ENCODE measurements around the gene NQO1. TPM values are rescaled to one million over a fixed set of nuclear protein-coding genes. Genes with fewer than 3 reads are reported as not detected.

The NQO1 gene
- total RNA-seq, 3 donors from 2014 or later = 116 to 188 (median 133) TPM

DNA sequence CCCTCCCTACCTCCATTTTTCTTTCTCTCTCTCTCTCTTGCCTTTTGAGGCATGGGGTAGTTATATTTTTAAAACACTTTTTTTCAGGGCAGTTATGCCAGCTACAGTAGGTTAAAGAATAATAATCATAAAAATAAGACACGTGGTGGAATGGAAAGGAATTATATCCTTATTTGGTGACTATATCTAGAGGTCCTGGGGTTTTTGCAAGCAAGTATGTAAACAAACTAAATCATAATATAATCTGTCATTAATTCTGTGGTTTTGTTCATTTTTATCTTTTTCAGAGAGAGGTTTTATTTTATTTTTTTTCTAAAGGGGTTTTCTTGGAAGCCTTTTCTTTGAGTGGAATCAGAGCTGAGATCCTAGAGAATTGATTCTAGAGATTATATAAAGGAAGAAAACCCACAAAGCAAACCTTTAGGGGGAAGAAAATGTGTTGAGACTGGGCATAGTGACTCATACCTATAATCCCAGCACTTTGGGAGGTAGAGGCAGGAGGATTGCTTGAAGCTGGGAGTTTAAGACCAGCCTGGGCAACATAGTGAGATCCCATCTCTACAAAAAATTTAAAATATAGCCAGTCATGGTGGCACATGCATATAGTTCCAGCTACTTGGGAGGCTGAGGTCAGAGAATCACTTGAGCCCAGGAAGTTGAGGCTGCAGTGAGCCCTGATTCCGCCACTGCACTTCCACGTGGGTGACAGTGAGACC, 53.2 kb downstream of the NQO1 start:
- Histone ChIP-seq H3K27me3 (no peaks in the 10 kb centered on the region), H3K9me3 (no peaks in the 10 kb centered on the region), H3K4me3 (no peak overlapping the region), H3K27ac (no peak overlapping the region), H3K36me3 (no peaks in the 10 kb centered on the region), H3K4me1 (no peaks in the 10 kb centered on the region)
- TF ChIP-seq, protein P1, sequence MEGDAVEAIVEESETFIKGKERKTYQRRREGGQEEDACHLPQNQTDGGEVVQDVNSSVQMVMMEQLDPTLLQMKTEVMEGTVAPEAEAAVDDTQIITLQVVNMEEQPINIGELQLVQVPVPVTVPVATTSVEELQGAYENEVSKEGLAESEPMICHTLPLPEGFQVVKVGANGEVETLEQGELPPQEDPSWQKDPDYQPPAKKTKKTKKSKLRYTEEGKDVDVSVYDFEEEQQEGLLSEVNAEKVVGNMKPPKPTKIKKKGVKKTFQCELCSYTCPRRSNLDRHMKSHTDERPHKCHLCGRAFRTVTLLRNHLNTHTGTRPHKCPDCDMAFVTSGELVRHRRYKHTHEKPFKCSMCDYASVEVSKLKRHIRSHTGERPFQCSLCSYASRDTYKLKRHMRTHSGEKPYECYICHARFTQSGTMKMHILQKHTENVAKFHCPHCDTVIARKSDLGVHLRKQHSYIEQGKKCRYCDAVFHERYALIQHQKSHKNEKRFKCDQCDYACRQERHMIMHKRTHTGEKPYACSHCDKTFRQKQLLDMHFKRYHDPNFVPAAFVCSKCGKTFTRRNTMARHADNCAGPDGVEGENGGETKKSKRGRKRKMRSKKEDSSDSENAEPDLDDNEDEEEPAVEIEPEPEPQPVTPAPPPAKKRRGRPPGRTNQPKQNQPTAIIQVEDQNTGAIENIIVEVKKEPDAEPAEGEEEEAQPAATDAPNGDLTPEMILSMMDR (IDR thresholded peaks at IDR 0.05) = no peak
- TF ChIP-seq POLR2AphosphoS5 (IDR thresholded peaks at IDR 0.05) = no peak
- TF ChIP-seq POLR2A (IDR thresholded peaks at IDR 0.05) = no peak
- intact Hi-C loops (cut with DNase I; ENCODE audit: low total_unique reads) = no loop called here
- no peak for DNase-seq (ENCODE audit: low spot score in 2 of 2)

DNA sequence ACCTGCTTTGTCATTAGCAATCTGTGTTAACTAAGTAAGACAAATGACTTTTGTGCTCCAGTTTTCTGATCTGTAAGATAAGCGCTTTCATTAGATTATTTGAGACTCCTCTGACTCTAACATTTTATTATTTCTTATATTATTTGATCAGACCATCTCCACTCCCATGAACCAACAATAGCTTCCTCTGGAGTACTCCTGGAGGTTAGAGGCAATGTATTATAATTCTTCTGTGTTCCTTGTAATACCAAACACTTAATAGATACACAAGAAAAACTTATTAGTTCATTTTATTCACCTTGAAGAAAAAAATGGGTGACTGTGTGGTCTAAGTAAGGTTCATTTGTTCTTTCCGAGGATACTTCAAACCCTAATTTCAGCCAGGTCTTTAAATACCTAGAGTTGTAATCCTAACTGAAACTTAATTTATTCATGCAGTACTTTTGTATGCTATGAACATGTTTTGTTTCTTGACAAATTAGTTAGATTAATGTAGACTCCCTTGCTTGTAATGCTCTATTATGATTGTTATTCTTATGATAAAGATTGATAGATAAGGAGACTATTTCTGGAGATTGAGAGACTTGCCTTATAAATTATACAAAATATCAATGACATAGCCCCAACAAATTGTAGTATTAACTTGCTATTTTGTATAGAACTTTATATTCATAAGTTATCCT, 53.9 kb downstream of the NQO1 start:
- Histone ChIP-seq H3K9me3 (no peaks in the 10 kb centered on the region), H3K4me1 (no peaks in the 10 kb centered on the region), H3K27ac (no peak overlapping the region), H3K4me3 (no peak overlapping the region), H3K36me3 (no peaks in the 10 kb centered on the region), H3K27me3 (no peaks in the 10 kb centered on the region)
- DNase-seq (ENCODE audit: low spot score in 2 of 2) = no peak
- intact Hi-C loops (cut with DNase I; ENCODE audit: low total_unique reads) = no loop called here
- TF ChIP-seq POLR2A (IDR thresholded peaks at IDR 0.05) (no peak), POLR2AphosphoS5 (IDR thresholded peaks at IDR 0.05) (no peak)
- TF ChIP-seq, protein P1 (IDR thresholded peaks at IDR 0.05) = no peak

DNA sequence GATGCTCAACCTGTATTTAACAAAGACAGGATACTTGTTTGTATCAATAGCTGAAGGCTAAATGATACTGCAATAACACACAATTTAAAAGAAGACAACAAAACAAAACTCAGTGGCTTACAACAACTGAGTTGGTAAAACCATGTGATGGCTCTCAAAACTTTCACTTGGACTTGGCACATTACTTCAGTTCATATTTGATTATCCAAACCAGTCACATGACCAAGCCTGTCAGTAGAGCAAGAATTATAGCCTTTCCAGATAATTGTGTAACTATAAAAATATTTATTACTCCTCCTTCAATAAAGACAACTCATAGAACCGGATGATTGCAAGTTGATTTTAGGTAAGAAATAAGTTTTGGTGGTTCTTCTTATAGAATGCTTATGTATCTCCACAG, 56.8 kb downstream of the NQO1 start:
- DNase-seq (ENCODE audit: low spot score in 2 of 2) = no peak
- TF ChIP-seq, protein P1 (IDR thresholded peaks at IDR 0.05) = no peak
- TF ChIP-seq POLR2AphosphoS5 (IDR thresholded peaks at IDR 0.05) (no peak), POLR2A (IDR thresholded peaks at IDR 0.05) (no peak)
- Histone ChIP-seq H3K27ac (no peak overlapping the region), H3K9me3 (no peaks in the 10 kb centered on the region), H3K4me3 (no peak overlapping the region), H3K36me3 (no peaks in the 10 kb centered on the region), H3K27me3 (no peaks in the 10 kb centered on the region), H3K4me1 (no peaks in the 10 kb centered on the region)
- intact Hi-C loops (cut with DNase I; ENCODE audit: low total_unique reads) = no loop called here

DNA sequence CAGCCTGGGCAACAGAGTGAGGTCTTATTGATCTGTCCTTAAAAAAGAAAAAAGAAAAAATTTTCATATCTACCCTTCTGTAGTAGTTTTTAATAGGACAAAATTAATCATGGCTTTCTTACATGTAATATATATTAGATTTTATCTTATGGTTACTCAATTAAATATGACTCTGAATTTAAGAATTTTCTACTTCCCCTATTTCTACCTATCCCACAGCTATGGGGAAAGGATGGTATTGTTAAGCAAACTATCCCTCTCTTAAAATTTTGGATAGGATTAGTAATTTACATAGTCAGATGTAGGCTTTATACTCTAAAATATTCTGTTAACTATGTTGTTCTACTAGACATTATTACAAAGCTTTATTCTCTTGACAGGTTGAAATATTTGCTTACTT, 62.5 kb downstream of the NQO1 start:
- H3K4me3 ChIP-seq = no peak overlapping the region
- DNase-seq (ENCODE audit: low spot score in 2 of 2) = no peak
- TF ChIP-seq POLR2A (IDR thresholded peaks at IDR 0.05) (no peak), POLR2AphosphoS5 (IDR thresholded peaks at IDR 0.05) (no peak)
- TF ChIP-seq, protein P1 (IDR thresholded peaks at IDR 0.05) = no peak
- H3K4me1 ChIP-seq = no peaks in the 10 kb centered on the region
- H3K27ac ChIP-seq = no peak overlapping the region
- intact Hi-C loops (cut with DNase I; ENCODE audit: low total_unique reads) = no loop called here
- H3K9me3 ChIP-seq = no peaks in the 10 kb centered on the region
- H3K36me3 ChIP-seq = no peaks in the 10 kb centered on the region
- H3K27me3 ChIP-seq = no peaks in the 10 kb centered on the region

DNA sequence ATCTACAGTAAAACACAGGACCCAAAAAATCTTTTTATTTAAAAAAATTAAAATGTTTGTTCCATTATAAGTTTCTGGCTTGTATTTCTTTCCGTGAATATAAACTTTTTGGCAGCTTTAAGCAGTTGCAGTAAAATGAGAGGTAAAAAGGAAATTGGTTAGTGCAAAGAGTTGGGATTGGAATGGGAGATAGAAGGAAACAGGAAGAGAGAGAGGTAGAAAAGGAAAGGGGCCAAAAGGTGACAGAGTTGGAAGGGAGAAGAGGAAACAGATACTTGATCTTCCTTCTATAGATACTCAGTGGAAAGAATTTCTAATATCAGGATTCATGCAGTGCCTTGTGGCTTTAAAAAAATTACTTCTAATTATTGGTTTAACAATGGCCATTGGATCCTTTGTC, 63.5 kb downstream of the NQO1 start:
- DNase-seq (ENCODE audit: low spot score in 2 of 2) = no peak
- intact Hi-C loops (cut with DNase I; ENCODE audit: low total_unique reads) = no loop called here
- no peak overlapping the region for H3K27ac ChIP-seq

More for the DNA sequence above, 63.5 kb downstream of the NQO1 start:
- no peak overlapping the region for H3K4me3 ChIP-seq
- H3K36me3 ChIP-seq = no peaks in the 10 kb centered on the region
- no peaks in the 10 kb centered on the region for H3K9me3 ChIP-seq
- H3K4me1 ChIP-seq = no peaks in the 10 kb centered on the region
- no peaks in the 10 kb centered on the region for H3K27me3 ChIP-seq
- TF ChIP-seq POLR2AphosphoS5 (IDR thresholded peaks at IDR 0.05) (no peak), POLR2A (IDR thresholded peaks at IDR 0.05) (no peak)
- TF ChIP-seq, protein P1 (IDR thresholded peaks at IDR 0.05) = no peak
